Glomerular visceral epithelial cell (primary cell): ENCODE results near the gene PTX4.
"Not testable (repeated sequence)": the region's sequence is repeated elsewhere in the genome, so short reads cannot be mapped to it uniquely, and the experiment has no call there.

Experiments
- DNase-seq: peaks from one replicate; pipeline ENCODE4 v3.0.0-alpha.2; 2016; ENCODE audit errors: extremely low spot score

The PTX4 gene

GRCh38 chr16:1443980-1444729, 44.6 kb downstream of the PTX4 start, which contains the start of gene CCDC154:
CCDC154 (minus strand) TSS chr16:1444556; CDS start chr16:1444322, 234 bp downstream.
- DNase-seq: no peak

- no peak for DNase-seq
These were observed 45.3 kb downstream of the PTX4 start for GRCh38 chr16:1443403-1443973.

GRCh38 chr16:1442697-1443096, 46.0 kb downstream of the PTX4 start:
- no peak for DNase-seq

GRCh38 chr16:1441391-1441829, 47.3 kb downstream of the PTX4 start:
- DNase-seq: no peak

GRCh38 chr16:1439699-1440074, 49.1 kb downstream of the PTX4 start:
- DNase-seq: not testable (repeated sequence)

- DNase-seq: no peak
These were observed 49.6 kb downstream of the PTX4 start for GRCh38 chr16:1439058-1439698.

GRCh38 chr16:1438229-1439057, 50.3 kb downstream of the PTX4 start:
- no peak for DNase-seq

GRCh38 chr16:1437606-1438005, 51.1 kb downstream of the PTX4 start:
- no peak for DNase-seq

- no peak for DNase-seq
These were observed 51.9 kb downstream of the PTX4 start for GRCh38 chr16:1436731-1437355.

- DNase-seq: no peak
These were observed 52.6 kb downstream of the PTX4 start for GRCh38 chr16:1435921-1436697.
